RWPE1 (cell line): ENCODE results near the gene EXD2.

ENCODE experiments used
- CTCF ChIA-PET: fragments of 350-600 bp; sonication (Branson Sonifier 250); formaldehyde crosslinking; extraction: SDS; loops from one replicate; lab custom pipeline; 2021; lab: Yijun Ruan, JAX
- POLR2A ChIA-PET: fragments of 400-600 bp; formaldehyde crosslinking; extraction: SDS; loops from one replicate; lab custom pipeline; 2020; ENCODE audit warnings: antibody characterized with exemption; ENCODE audit not compliant: low non-redundant PET; lab: Yijun Ruan, JAX
- DNase-seq: peaks from one replicate; pipeline ENCODE4 v3.0.0; 2012; ENCODE audit warnings: low spot score
- H3K27ac ChIP-seq: fragments of 450-650 bp; 2 replicates; pipeline ENCODE4 v1.5.1; 2017
- CTCF ChIP-seq: fragments of 450-650 bp; conservative IDR thresholded peaks from 2 replicates; pipeline ENCODE4 v1.5.1; 2017; ENCODE audit warnings: low read depth, mild to moderate bottlenecking

EXD2 gene

GRCh38 chr14:69152181-69152901 lies 39.0 kb upstream of the EXD2 start:
- ChIA-PET CTCF (interaction anchor here (0.6 to 2.0 kb wide), 3 partner anchors 23 to 269 kb away, joined by 3 to 10 read pairs (median 3); no protein-coding TSS in a partner anchor), POLR2A (no interaction called here)
- DNase-seq, result peak; percentile 42
- peak overlapping the region; percentile 90 for H3K27ac ChIP-seq
- TF ChIP-seq CTCF, result no peak

GRCh38 chr14:69152902-69153151 lies 38.5 kb upstream of the EXD2 start, which contains the start of gene DCAF5:
TSS of gene DCAF5 (minus strand) at chr14:69153119. CDS start at chr14:69152978, 141 bp downstream.
- DNase-seq, result no peak
- ChIA-PET POLR2A (interaction anchor here (0.6 to 0.7 kb wide), 2 partner anchors 11 to 478 kb away, joined by 3 to 4 read pairs; no protein-coding TSS in a partner anchor), CTCF (interaction anchor here (0.6 to 2.0 kb wide), 2 partner anchors 22 to 23 kb away, joined by 3 to 10 read pairs; no protein-coding TSS in a partner anchor)
- H3K27ac ChIP-seq, result peak within 1 kb of the TSS; percentile 90
- TF ChIP-seq CTCF, result no peak

GRCh38 chr14:69153152-69153872 lies 38.0 kb upstream of the EXD2 start:
- peak overlapping the region; percentile 90 for H3K27ac ChIP-seq
- ChIA-PET CTCF (interaction anchor here (0.5 to 2.0 kb wide), 3 partner anchors 22 to 668 kb away, joined by 3 to 10 read pairs (median 4); no protein-coding TSS in a partner anchor), POLR2A (interaction anchor here (0.6 to 0.7 kb wide), 3 partner anchors 12 to 478 kb away, joined by 3 to 7 read pairs (median 4); no protein-coding TSS in a partner anchor)
- TF ChIP-seq CTCF, result no peak
- peak; percentile 96 for DNase-seq

- DNase-seq, result no peak
- TF ChIP-seq CTCF, result no peak
- H3K27ac ChIP-seq, result peak overlapping the region; percentile 90
- ChIA-PET CTCF (no interaction called here), POLR2A (interaction anchor here (0.7 kb wide), 1 partner anchor 32 kb away, joined by 7 read pairs; no protein-coding TSS in a partner anchor)
Measured at GRCh38 chr14:69153873-69154270, 37.4 kb upstream of the EXD2 start.

DNA sequence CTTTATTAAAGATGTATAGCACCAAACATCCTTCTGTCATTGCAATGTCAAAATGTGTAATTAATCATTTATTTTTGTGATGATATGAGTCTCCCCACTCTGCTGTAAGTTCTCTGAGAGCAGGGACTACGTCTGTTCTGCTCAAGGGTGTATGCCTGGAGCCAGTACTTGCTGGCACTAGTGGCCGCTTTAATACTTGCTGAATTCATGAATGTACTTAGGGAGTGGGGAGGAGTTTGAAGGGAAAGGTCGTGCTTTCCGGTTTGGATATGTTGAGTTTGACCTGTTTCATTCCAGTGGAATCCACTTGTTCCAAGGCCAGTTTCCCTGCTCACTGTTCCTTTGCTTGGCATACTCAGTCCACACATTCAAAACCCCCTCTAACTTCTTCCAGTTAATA lies 36.5 kb upstream of the EXD2 start:
- no peak for DNase-seq
- no peak for TF ChIP-seq CTCF

GRCh38 chr14:69156224-69156623 lies 35.1 kb upstream of the EXD2 start:
- CTCF ChIA-PET, result interaction anchor here (0.6 kb wide), 1 partner anchor 1335 kb away, joined by 4 read pairs; no protein-coding TSS in a partner anchor
- POLR2A ChIA-PET, result no interaction called here
- TF ChIP-seq CTCF, result no peak
- no peak overlapping the region for H3K27ac ChIP-seq
- no peak for DNase-seq

More for the DNA sequence above, 36.5 kb upstream of the EXD2 start:
- H3K27ac ChIP-seq, result no peak overlapping the region
- POLR2A ChIA-PET, result no interaction called here
- CTCF ChIA-PET, result no interaction called here
